ENCODE results near the gene HIPK2. TPM values are rescaled to one million over a fixed set of nuclear protein-coding genes. Genes with fewer than 3 reads are reported as not detected.

The HIPK2 gene
- total and polyA plus RNA-seq, 2 experiments from 2014 or later, result 7.3 to 16.9 TPM

- no peak overlapping the region for H3K4me3 Mint-ChIP-seq
- no peak overlapping the region for H3K4me3 ChIP-seq
- ATAC-seq, result no peak
- H3K27me3 Mint-ChIP-seq (ENCODE audit: insufficient read depth, low read depth, poor library complexity), result no peaks in the 10 kb centered on the region
- no peaks in the 10 kb centered on the region for H3K27me3 ChIP-seq (ENCODE audit: insufficient read depth)
- H3K27ac Mint-ChIP-seq, result no peak overlapping the region
- H3K36me3 Mint-ChIP-seq (ENCODE audit: low read depth), result 0 out of 3 replicates have a peak, but pooled peaks cover 2% of the 10 kb centered on the region
- DNase-seq (ENCODE audit: low spot score), result no peak
- H3K4me1 Mint-ChIP-seq, result peaks cover 20% of the 10 kb centered on the region
- no peaks in the 10 kb centered on the region for H4K20me1 ChIP-seq (replicated peaks; ENCODE audit: insufficient read depth)
- H3K4me2 ChIP-seq, result no peak overlapping the region
- no peak overlapping the region for H2AFZ ChIP-seq
- H3F3A ChIP-seq (replicated peaks; ENCODE audit: low read depth), result no peaks in the 10 kb centered on the region
- H3K4me1 ChIP-seq (ENCODE audit: insufficient read depth), result peaks cover 9% of the 10 kb centered on the region
- H3K27ac ChIP-seq (ENCODE audit: low read depth), result no peak overlapping the region
- TF ChIP-seq ETS1 (IDR thresholded peaks at IDR 0.05) (no peak), EZH2 (IDR thresholded peaks at IDR 0.05; ENCODE audit: low read depth, unreplicated experiment) (no peak), CTCF (conservative IDR thresholded peaks at IDR 0.05; ENCODE audit: low read depth in 2 of 2) (no peak)
- no peaks in the 10 kb centered on the region for H3K9me2 ChIP-seq (ENCODE audit: insufficient read depth)
- H3K36me3 ChIP-seq (ENCODE audit: insufficient read depth), result no peaks in the 10 kb centered on the region
- H3K9me3 Mint-ChIP-seq, result no peaks in the 10 kb centered on the region
- peaks cover 17% of the 10 kb centered on the region for H3K79me2 ChIP-seq (replicated peaks; ENCODE audit: insufficient read depth)
Observed at GRCh38 chr7:139727151-139727705, 50.6 kb downstream of the HIPK2 start.

- H3K9me3 Mint-ChIP-seq, result no peaks in the 10 kb centered on the region
- peaks cover 16% of the 10 kb centered on the region for H3K4me1 Mint-ChIP-seq
- H3K27ac Mint-ChIP-seq, result no peak overlapping the region
- no peak overlapping the region for H3K4me3 Mint-ChIP-seq
- H3K9me2 ChIP-seq (ENCODE audit: insufficient read depth), result no peaks in the 10 kb centered on the region
- peaks cover 22% of the 10 kb centered on the region for H3K79me2 ChIP-seq (replicated peaks; ENCODE audit: insufficient read depth)
- no peak overlapping the region for H2AFZ ChIP-seq
- H3K4me1 ChIP-seq (ENCODE audit: insufficient read depth), result peaks cover 6% of the 10 kb centered on the region; the same call in 1 of the 2 replicates
- H3K4me3 ChIP-seq, result no peak overlapping the region
- no peak for ATAC-seq
- no peak overlapping the region for H3K4me2 ChIP-seq
- H3K27ac ChIP-seq (ENCODE audit: low read depth), result no peak overlapping the region
- H4K20me1 ChIP-seq (replicated peaks; ENCODE audit: insufficient read depth), result no peaks in the 10 kb centered on the region
- 0 out of 3 replicates have a peak, but pooled peaks cover 2% of the 10 kb centered on the region for H3K36me3 Mint-ChIP-seq (ENCODE audit: low read depth)
- H3K27me3 ChIP-seq (ENCODE audit: insufficient read depth), result no peaks in the 10 kb centered on the region
- no peak for DNase-seq (ENCODE audit: low spot score)
- no peaks in the 10 kb centered on the region for H3K27me3 Mint-ChIP-seq (ENCODE audit: insufficient read depth, low read depth, poor library complexity)
- no peaks in the 10 kb centered on the region for H3K36me3 ChIP-seq (ENCODE audit: insufficient read depth)
- H3F3A ChIP-seq (replicated peaks; ENCODE audit: low read depth), result no peaks in the 10 kb centered on the region
- TF ChIP-seq REST (IDR thresholded peaks at IDR 0.05; ENCODE audit: unreplicated experiment) (no peak), JUNB (IDR thresholded peaks at IDR 0.05; ENCODE audit: unreplicated experiment) (no peak), NANOG (IDR thresholded peaks at IDR 0.05; ENCODE audit: borderline replicate concordance) (no peak), ZNF114 (CRISPR knock-in tag; IDR thresholded peaks at IDR 0.05) (no peak), EZH2 (IDR thresholded peaks at IDR 0.05; ENCODE audit: low read depth, unreplicated experiment) (no peak), ZNF462 (CRISPR knock-in tag; IDR thresholded peaks at IDR 0.05) (no peak), EZH2phosphoT487 (IDR thresholded peaks at IDR 0.05; ENCODE audit: unreplicated experiment) (no peak)
Observed at GRCh38 chr7:139726485-139726869, 51.3 kb downstream of the HIPK2 start.

All from GM23338 (cell line).